H1 (cell line): Measurements from ENCODE around the gene DNA2. TPM values are rescaled to one million over a fixed set of nuclear protein-coding genes. Genes with fewer than 3 reads are reported as not detected.

Source experiments
- CTCF ChIA-PET: fragments of 300-600 bp; sonication (Branson Sonifier 250); formaldehyde crosslinking; loops from one replicate; lab custom pipeline; 2021; ENCODE audit not compliant: partially characterized antibody; lab: Charles Lee
- POLR2A ChIA-PET: fragments of 300-600 bp; sonication (Branson Sonifier 250); formaldehyde crosslinking; loops from one replicate; lab custom pipeline; 2021; ENCODE audit warnings: inconsistent platforms; ENCODE audit not compliant: partially characterized antibody; lab: Charles Lee
- DNase-seq, 2 experiments: peaks; one replicate each; pipeline versions ENCODE4 v3.0.0 to v3.0.0-alpha.2; 2010 to 2022; ENCODE audit warnings: low spot score in 2 of 2, low read depth in 1 of 2, mixed read lengths in 1 of 2
- FAIRE-seq: peaks from 2 replicates; lab custom pipeline; 2011; peaks lifted over from hg19 to GRCh38; lab: Jason Lieb, UNC
- H2AFZ ChIP-seq: 2 replicates; pipeline ENCODE4 v1.8.1; 2012; ENCODE audit warnings: low read length, inconsistent platforms
- H2AK5ac ChIP-seq: 2 replicates; pipeline ENCODE4 v1.6.1; 2013; ENCODE audit warnings: low read depth, low read length
- H2BK120ac ChIP-seq: replicated peaks from 2 replicates; pipeline ENCODE3; 2013; ENCODE audit warnings: low read depth, low read length, inconsistent platforms
- H2BK12ac ChIP-seq: 2 replicates; pipeline ENCODE4 v1.6.1; 2013; ENCODE audit warnings: low read depth, low read length
- H2BK15ac ChIP-seq: 2 replicates; pipeline ENCODE4 v1.6.1; 2013; ENCODE audit warnings: low read length
- H2BK20ac ChIP-seq: 2 replicates; pipeline ENCODE4 v1.6.1; 2013; ENCODE audit warnings: low read length
- H2BK5ac ChIP-seq: 2 replicates; pipeline ENCODE4 v1.6.1; 2013; ENCODE audit warnings: low read depth, low read length
- H3K14ac ChIP-seq: 2 replicates; pipeline ENCODE4 v1.6.1; 2013; ENCODE audit warnings: inconsistent platforms; ENCODE audit not compliant: insufficient read length
- H3K18ac ChIP-seq: 2 replicates; pipeline ENCODE4 v1.6.1; 2013; ENCODE audit warnings: low read length; ENCODE audit errors: extremely low read depth
- H3K23ac ChIP-seq: 2 replicates; pipeline ENCODE4 v1.6.1; 2013; ENCODE audit warnings: inconsistent platforms; ENCODE audit not compliant: insufficient read length
- H3K23me2 ChIP-seq: 2 replicates; pipeline ENCODE4 v1.6.1; 2013; ENCODE audit warnings: low read depth, low read length
- H3K27ac ChIP-seq: 2 replicates; pipeline ENCODE4 v1.6.1; 2011; ENCODE audit warnings: low read depth, low read length, inconsistent platforms
- H3K27me3 ChIP-seq, 4 experiments: replicated peaks in 1 of 4; 1 replicate in 1 of 4; 2 replicates in 3 of 4; pipeline versions ENCODE4 v1.6.1 to v1.8.1; 2011 to 2013; ENCODE audit warnings: low read length in 3 of 4, mild to moderate bottlenecking in 3 of 4, inconsistent platforms in 2 of 4, mixed read lengths in 2 of 4, moderate library complexity in 1 of 4; ENCODE audit not compliant: control insufficient read depth in 3 of 4, insufficient read depth in 3 of 4; ENCODE audit errors: extremely low read depth in 1 of 4
- H3K36me3 ChIP-seq, 4 experiments: 2 replicates each; pipeline versions ENCODE4 v1.6.1 to v1.8.1; 2011 to 2013; ENCODE audit warnings: mild to moderate bottlenecking in 4 of 4, low read length in 3 of 4, moderate library complexity in 2 of 4, control low read depth in 1 of 4, inconsistent platforms in 1 of 4; ENCODE audit not compliant: insufficient read depth in 4 of 4, control insufficient read depth in 2 of 4
- H3K4ac ChIP-seq: replicated peaks from 2 replicates; pipeline ENCODE3; 2013; ENCODE audit warnings: low read length, low read depth, mixed read lengths, inconsistent platforms; ENCODE audit not compliant: insufficient read length
- H3K4me1 ChIP-seq, 4 experiments: replicated peaks in 1 of 4; 1 replicate in 1 of 4; 2 replicates in 3 of 4; pipeline versions ENCODE4 v1.6.1 to v1.8.1; 2011 to 2013; ENCODE audit warnings: low read length in 3 of 4, inconsistent platforms in 2 of 4, mixed read lengths in 1 of 4; ENCODE audit not compliant: insufficient read depth in 4 of 4, control insufficient read depth in 3 of 4
- H3K4me2 ChIP-seq, 2 experiments: 2 replicates each; pipeline versions ENCODE4 v1.6.1 to v1.8.1; 2011 to 2013; ENCODE audit warnings: low read depth in 2 of 2, low read length in 2 of 2, control low read depth in 1 of 2, inconsistent platforms in 1 of 2, mild to moderate bottlenecking in 1 of 2; ENCODE audit not compliant: insufficient read depth in 1 of 2
- H3K4me3 ChIP-seq, 4 experiments: fragments of 200-600, 300-600 bp in 1 of 4; sonication (generic), shearing (Covaris generic), sonication (Bioruptor Twin) in 1 of 4; 2 replicates each; pipeline versions ENCODE4 v1.5.1 to v1.8.1; 2011 to 2016; ENCODE audit warnings: low read length in 4 of 4, low read depth in 3 of 4, control low read depth in 2 of 4, inconsistent platforms in 2 of 4, mild to moderate bottlenecking in 2 of 4, mixed read lengths in 1 of 4, moderate library complexity in 1 of 4; ENCODE audit not compliant: insufficient read depth in 2 of 4; ENCODE audit errors: extremely low read depth in 1 of 4
- H3K56ac ChIP-seq: replicated peaks from 2 replicates; pipeline ENCODE3; 2013; ENCODE audit warnings: low read depth, mild to moderate bottlenecking, mixed read lengths, low read length, inconsistent platforms; ENCODE audit not compliant: insufficient read length
- H3K79me1 ChIP-seq: 2 replicates; pipeline ENCODE4 v1.6.1; 2013; ENCODE audit warnings: low read depth, low read length, control low read depth
- H3K79me2 ChIP-seq, 2 experiments: 2 replicates each; pipeline versions ENCODE4 v1.6.1 to v1.8.1; 2012 to 2013; ENCODE audit warnings: low read length in 2 of 2, mild to moderate bottlenecking in 2 of 2, inconsistent platforms in 1 of 2; ENCODE audit not compliant: insufficient read depth in 2 of 2, control insufficient read depth in 1 of 2
- H3K9ac ChIP-seq, 4 experiments: replicated peaks in 1 of 4; 1 replicate in 1 of 4; 2 replicates in 3 of 4; pipeline versions ENCODE4 v1.6.1 to v1.8.1; 2011 to 2013; ENCODE audit warnings: low read depth in 3 of 4, low read length in 3 of 4, control low read depth in 2 of 4, mild to moderate bottlenecking in 2 of 4, moderate library complexity in 2 of 4, inconsistent platforms in 1 of 4; ENCODE audit errors: extremely low read depth in 1 of 4
- H3K9me3 ChIP-seq, 2 experiments: 2 replicates each; pipeline versions ENCODE4 v1.6.1 to v1.8.1; 2012 to 2013; ENCODE audit warnings: mild to moderate bottlenecking in 2 of 2, moderate library complexity in 2 of 2, control low read depth in 1 of 2, inconsistent platforms in 1 of 2, low read depth in 1 of 2, low read length in 1 of 2, mixed read lengths in 1 of 2; ENCODE audit not compliant: insufficient read depth in 2 of 2
- H4K20me1 ChIP-seq, 2 experiments: replicated peaks in 1 of 2; 2 replicates each; pipeline versions ENCODE3 to v1.8.1; 2011 to 2013; ENCODE audit warnings: inconsistent platforms in 2 of 2, low read length in 2 of 2, mild to moderate bottlenecking in 1 of 2; ENCODE audit not compliant: insufficient read depth in 2 of 2, control insufficient read depth in 1 of 2
- H4K5ac ChIP-seq: 2 replicates; pipeline ENCODE4 v1.6.1; 2013; ENCODE audit warnings: low read length, low read depth, mixed read lengths, inconsistent platforms; ENCODE audit not compliant: insufficient read length
- H4K8ac ChIP-seq: 2 replicates; pipeline ENCODE4 v1.8.0; 2013; ENCODE audit warnings: mild to moderate bottlenecking, moderate library complexity, low read length, inconsistent platforms; ENCODE audit not compliant: insufficient read depth; ENCODE audit errors: extremely low read depth
- H4K91ac ChIP-seq: replicated peaks from 2 replicates; pipeline ENCODE3; 2013; ENCODE audit warnings: low read length, mixed read lengths, inconsistent platforms; ENCODE audit not compliant: insufficient read length
- CBX5 ChIP-seq: fragments of 300-800, 300-1000 bp; sonication (generic); IDR thresholded peaks from 2 replicates; pipeline ENCODE4 v1.7.1; 2016; ENCODE audit warnings: antibody characterized with exemption, low read length, low read depth
- GTF2F1 ChIP-seq: IDR thresholded peaks from 2 replicates; pipeline ENCODE4 v1.6.1; 2012; ENCODE audit warnings: low read depth, low read length, improper control_type of control experiment, borderline replicate concordance
- JUND ChIP-seq: IDR thresholded peaks from 2 replicates; pipeline ENCODE4 v1.6.1; 2011; ENCODE audit warnings: mild to moderate bottlenecking, improper control_type of control experiment, low read length
- SIN3A ChIP-seq, 2 experiments: IDR thresholded peaks in 1 of 2; conservative IDR thresholded peaks in 1 of 2; 2 replicates each; pipeline ENCODE4 v1.6.1; 2011 to 2012; ENCODE audit warnings: low read length in 2 of 2, improper control_type of control experiment in 1 of 2, low read depth in 1 of 2, mild to moderate bottlenecking in 1 of 2
- WGBS, 2 experiments: shearing (Covaris generic) in 1 of 2; methylation state at CpG; one replicate each; pipeline versions ENCODE4 v1.1.6 to v1.1.7; 2013 to 2015; ENCODE audit warnings: low lambda C conversion rate in 2 of 2, mixed read lengths in 2 of 2, inconsistent platforms in 1 of 2, low coverage in 1 of 2, missing lambda C conversion rate in 1 of 2; ENCODE audit not compliant: insufficient replicate concordance in 2 of 2, insufficient coverage in 1 of 2, insufficient read length in 1 of 2; ENCODE audit errors: extremely low coverage in 1 of 2, missing lambda C conversion rate in 1 of 2; 5-methylcytosine and 5-hydroxymethylcytosine counted together
- polyA plus RNA-seq, 7 experiments: library from polyadenylated mRNA; depleted of rRNA in 3 of 7; stranded (reverse) in 5 of 7; unstranded in 2 of 7; fragments of >200 nt in 5 of 7; fragments of 200-250 nt in 2 of 7; gene quantifications; 1 replicate in 5 of 7; 2 replicates in 1 of 7; 4 replicates in 1 of 7; pipeline versions ENCODE4 v1.2.1 to v1.2.3, GENCODE V29; 2011 to 2013; ENCODE audit warnings: missing spikeins in 2 of 7, mixed read lengths in 2 of 7
- total RNA-seq: library from RNA; stranded (reverse); fragmentation: NEBNext Ultra II Directional; extraction: Animal tissue kit (Norgen Biotek cat#: 25700); gene quantifications from 2 replicates; pipeline ENCODE4 v1.2.1, GENCODE V29; 2021

The DNA2 gene
- total and polyA plus RNA-seq, 2 of the 8 experiments (the other 6 are each of a cell fraction or from before 2014, with no cell fraction given): 16.0 to 57.9 TPM

DNA sequence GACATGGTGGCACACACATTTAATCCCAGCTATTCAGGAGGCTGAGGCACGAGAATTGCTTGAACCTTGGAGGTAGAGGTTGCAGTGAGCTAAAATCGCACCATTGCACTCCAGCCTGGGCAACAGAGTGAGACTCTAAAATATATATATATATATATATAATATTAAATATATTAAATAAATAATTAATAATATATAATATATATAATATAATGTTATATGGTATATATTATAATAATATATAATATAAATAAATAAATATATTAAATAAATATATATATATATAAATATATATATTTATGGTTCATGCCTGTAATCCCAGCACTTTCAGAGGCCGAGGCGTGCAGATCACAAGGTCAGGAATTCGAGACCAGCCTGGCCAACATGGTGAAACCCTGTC, 105.2 kb downstream of the DNA2 start:
- 94% methylated on average over 5 of the region's 5 CpGs; no CpG with 5 or more reads in 1 of the 2 experiments for WGBS, 2 experiments
- H2BK15ac ChIP-seq: no peak overlapping the region
- TF ChIP-seq CBX5: no peak
- no peak for TF ChIP-seq JUND
- TF ChIP-seq GTF2F1: no peak
- TF ChIP-seq SIN3A (conservative IDR thresholded peaks at IDR 0.05 in 1 of 2, IDR thresholded peaks at IDR 0.05 in 1 of 2; ENCODE audit: low read depth in 1 of 2, low read length in 2 of 2): no peak

More for the DNA sequence above, 105.2 kb downstream of the DNA2 start:
- no peak overlapping the region for H3K27ac ChIP-seq
- H3K79me1 ChIP-seq: no peaks in the 10 kb centered on the region
- H2AK5ac ChIP-seq: no peak overlapping the region
- DNase-seq (no peak), FAIRE-seq (no peak)
- no peaks in the 10 kb centered on the region for H3K79me2 ChIP-seq
- H3K9me3 ChIP-seq: no peaks in the 10 kb centered on the region
- no peak overlapping the region for H4K5ac ChIP-seq
- no peaks in the 10 kb centered on the region for H3K4me1 ChIP-seq
- no peak overlapping the region for H4K91ac ChIP-seq
- no peak overlapping the region for H3K4me2 ChIP-seq
- H3K4me3 ChIP-seq: no peak overlapping the region
- no peaks in the 10 kb centered on the region for H3K27me3 ChIP-seq
- H2BK120ac ChIP-seq: no peak overlapping the region
- H2BK5ac ChIP-seq: no peak overlapping the region
- H3K9ac ChIP-seq: no peak overlapping the region
- no peaks in the 10 kb centered on the region for H3K23me2 ChIP-seq
- H3K4ac ChIP-seq: no peak overlapping the region
- H2BK12ac ChIP-seq: no peak overlapping the region
- no peaks in the 10 kb centered on the region for H4K20me1 ChIP-seq
- H3K56ac ChIP-seq: no peak overlapping the region
- no peak overlapping the region for H3K23ac ChIP-seq
- ChIA-PET CTCF (interaction anchor here (0.6 kb wide), 1 partner anchor 556 kb away, joined by 4 read pairs; no protein-coding TSS in a partner anchor), POLR2A (no interaction called here)
- H2AFZ ChIP-seq: no peak overlapping the region
- no peak overlapping the region for H2BK20ac ChIP-seq
- H3K18ac ChIP-seq: no peak overlapping the region
- H4K8ac ChIP-seq: no peak overlapping the region
- H3K36me3 ChIP-seq: peaks cover 0 to 9% (median 2%) of the 10 kb centered on the region in 4 experiments; a peak in 3 of 8 replicates
- H3K14ac ChIP-seq: no peak overlapping the region
